HL-60 (cell line): ENCODE data around the gene ULK1.
"Not testable (repeated sequence)": the region's sequence is repeated elsewhere in the genome, so short reads cannot be mapped to it uniquely, and the experiment has no call there.

Source experiments
- POLR2AphosphoS5 ChIP-seq: IDR thresholded peaks from 2 replicates; pipeline ENCODE4 v1.6.1; 2012; ENCODE audit warnings: low read depth
- SPI1 ChIP-seq: IDR thresholded peaks from 2 replicates; pipeline ENCODE4 v1.6.1; 2012; ENCODE audit warnings: low read depth, mild to moderate bottlenecking, borderline replicate concordance
- TF ChIP-seq, protein P1 (sequence below): IDR thresholded peaks from one replicate; pipeline ENCODE4 v1.5.1; 2011; ENCODE audit warnings: low read length, control low read depth, inconsistent platforms; ENCODE audit not compliant: insufficient read depth

DNA sequence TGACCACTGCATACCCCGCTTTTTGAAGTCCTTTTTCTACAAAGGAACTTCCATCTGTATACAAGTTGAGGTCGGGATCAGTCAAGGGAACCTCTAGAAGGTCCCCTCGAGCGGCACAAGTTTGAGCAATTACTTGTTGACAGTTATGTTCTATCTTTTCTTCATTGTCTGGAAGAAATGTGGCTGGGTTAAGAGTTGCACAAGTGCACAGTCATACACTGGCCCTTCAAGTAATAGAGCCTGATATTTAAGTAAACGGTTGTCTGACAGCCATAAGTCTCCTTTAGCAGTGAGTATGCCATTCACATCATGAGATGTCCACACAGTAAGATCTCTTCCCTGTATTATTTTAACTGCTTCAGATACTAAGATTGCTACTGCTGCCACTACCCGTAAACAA is 19.4 kb upstream of the ULK1 start:
- not testable (repeated sequence) for TF ChIP-seq POLR2AphosphoS5, SPI1
- TF ChIP-seq, protein P1, sequence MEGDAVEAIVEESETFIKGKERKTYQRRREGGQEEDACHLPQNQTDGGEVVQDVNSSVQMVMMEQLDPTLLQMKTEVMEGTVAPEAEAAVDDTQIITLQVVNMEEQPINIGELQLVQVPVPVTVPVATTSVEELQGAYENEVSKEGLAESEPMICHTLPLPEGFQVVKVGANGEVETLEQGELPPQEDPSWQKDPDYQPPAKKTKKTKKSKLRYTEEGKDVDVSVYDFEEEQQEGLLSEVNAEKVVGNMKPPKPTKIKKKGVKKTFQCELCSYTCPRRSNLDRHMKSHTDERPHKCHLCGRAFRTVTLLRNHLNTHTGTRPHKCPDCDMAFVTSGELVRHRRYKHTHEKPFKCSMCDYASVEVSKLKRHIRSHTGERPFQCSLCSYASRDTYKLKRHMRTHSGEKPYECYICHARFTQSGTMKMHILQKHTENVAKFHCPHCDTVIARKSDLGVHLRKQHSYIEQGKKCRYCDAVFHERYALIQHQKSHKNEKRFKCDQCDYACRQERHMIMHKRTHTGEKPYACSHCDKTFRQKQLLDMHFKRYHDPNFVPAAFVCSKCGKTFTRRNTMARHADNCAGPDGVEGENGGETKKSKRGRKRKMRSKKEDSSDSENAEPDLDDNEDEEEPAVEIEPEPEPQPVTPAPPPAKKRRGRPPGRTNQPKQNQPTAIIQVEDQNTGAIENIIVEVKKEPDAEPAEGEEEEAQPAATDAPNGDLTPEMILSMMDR, result not testable (repeated sequence)
